NK-92 (cell line): ENCODE measurements around the gene DFFA.
"Not testable (repeated sequence)": the region's sequence is repeated elsewhere in the genome, so short reads cannot be mapped to it uniquely, and the experiment has no call there.

ENCODE experiments used
- DNase-seq: peaks from one replicate; lab custom pipeline; 2025; ENCODE audit not compliant: unreplicated experiment; lab: John Stamatoyannopoulos, UW

The DFFA gene

GRCh38 chr1:10430216-10431069 lies 41.9 kb downstream of the DFFA start, which contains the start of gene CENPS:
TSS of gene CENPS (plus strand) at chr1:10430433. CDS start at chr1:10430518, 85 bp downstream.
- peak; percentile 37 for DNase-seq

- DNase-seq, result no peak
These were observed 42.5 kb downstream of the DFFA start for GRCh38 chr1:10429868-10430215.

GRCh38 chr1:10428984-10429383 lies 43.3 kb downstream of the DFFA start:
- no peak for DNase-seq

GRCh38 chr1:10426535-10426848 lies 45.8 kb downstream of the DFFA start:
- DNase-seq, result not testable (repeated sequence)

- not testable (repeated sequence) for DNase-seq
These were observed 46.3 kb downstream of the DFFA start for GRCh38 chr1:10425826-10426534.

GRCh38 chr1:10424651-10425050 lies 47.7 kb downstream of the DFFA start:
- no peak for DNase-seq

GRCh38 chr1:10424034-10424433 lies 48.3 kb downstream of the DFFA start:
- DNase-seq, result no peak

- DNase-seq, result no peak
These were observed 50.7 kb downstream of the DFFA start for GRCh38 chr1:10421637-10422036.

GRCh38 chr1:10419351-10419750 lies 53.0 kb downstream of the DFFA start:
- no peak for DNase-seq

GRCh38 chr1:10418741-10419140 lies 53.6 kb downstream of the DFFA start:
- DNase-seq, result not testable (repeated sequence)

- not testable (repeated sequence) for DNase-seq
These were observed 56.4 kb downstream of the DFFA start for GRCh38 chr1:10415967-10416366.

GRCh38 chr1:10415211-10415930 lies 57.0 kb downstream of the DFFA start:
- no peak for DNase-seq

- no peak for DNase-seq
These were observed 65.1 kb downstream of the DFFA start for GRCh38 chr1:10407201-10407600.
